ENCODE data around the gene KCNIP3.
"Not testable (repeated sequence)": the region's sequence is repeated elsewhere in the genome, so short reads cannot be mapped to it uniquely, and the experiment has no call there.

KCNIP3 gene

GRCh38 chr2:95266781-95267430 is 30.2 kb upstream of the KCNIP3 start:
- H3K36me3 ChIP-seq (ENCODE audit: insufficient read depth, low read length): no peaks in the 10 kb centered on the region
- no peaks in the 10 kb centered on the region for H3K9me3 ChIP-seq (ENCODE audit: low read depth, low read length)
- TF ChIP-seq EZH2 (IDR thresholded peaks at IDR 0.05) (no peak), POLR2AphosphoS5 (IDR thresholded peaks at IDR 0.05; ENCODE audit: borderline replicate concordance, low read depth, low read length) (no peak), FOXP2 (optimal IDR thresholded peaks at IDR 0.05; ENCODE audit: control extremely low read depth, extremely low read length, insufficient read depth) (no peak)
- DNase-seq (ENCODE audit: low read depth, low spot score): no peak
- H3K4me3 ChIP-seq: no peak overlapping the region
- H3K27ac ChIP-seq: no peak overlapping the region
- no peak overlapping the region for H3K9ac ChIP-seq (ENCODE audit: insufficient read length)

GRCh38 chr2:95267458-95268210 is 29.5 kb upstream of the KCNIP3 start:
- Histone ChIP-seq H3K27ac (no peak overlapping the region), H3K9ac (ENCODE audit: insufficient read length) (no peak overlapping the region), H3K9me3 (ENCODE audit: low read depth, low read length) (no peaks in the 10 kb centered on the region), H3K4me3 (no peak overlapping the region), H3K36me3 (ENCODE audit: insufficient read depth, low read length) (no peaks in the 10 kb centered on the region)
- no peak for DNase-seq (ENCODE audit: low read depth, low spot score)
- TF ChIP-seq POLR2AphosphoS5 (IDR thresholded peaks at IDR 0.05; ENCODE audit: borderline replicate concordance, low read depth, low read length) (no peak), FOXP2 (optimal IDR thresholded peaks at IDR 0.05; ENCODE audit: control extremely low read depth, extremely low read length, insufficient read depth) (no peak), EZH2 (IDR thresholded peaks at IDR 0.05) (no peak)

- TF ChIP-seq FOXP2 (optimal IDR thresholded peaks at IDR 0.05; ENCODE audit: control extremely low read depth, extremely low read length, insufficient read depth) (no peak), POLR2AphosphoS5 (IDR thresholded peaks at IDR 0.05; ENCODE audit: borderline replicate concordance, low read depth, low read length) (no peak), EZH2 (IDR thresholded peaks at IDR 0.05) (no peak)
- DNase-seq (ENCODE audit: low read depth, low spot score): no peak
- H3K9me3 ChIP-seq (ENCODE audit: low read depth, low read length): no peaks in the 10 kb centered on the region
- H3K27ac ChIP-seq: no peak overlapping the region
- no peak overlapping the region for H3K4me3 ChIP-seq
- H3K9ac ChIP-seq (ENCODE audit: insufficient read length): no peak overlapping the region
- H3K36me3 ChIP-seq (ENCODE audit: insufficient read depth, low read length): no peaks in the 10 kb centered on the region
Observed at GRCh38 chr2:95268211-95269035, 28.7 kb upstream of the KCNIP3 start.

- H3K27ac ChIP-seq: no peak overlapping the region
- no peak overlapping the region for H3K4me3 ChIP-seq
- no peaks in the 10 kb centered on the region for H3K36me3 ChIP-seq (ENCODE audit: insufficient read depth, low read length)
- no peaks in the 10 kb centered on the region for H3K9me3 ChIP-seq (ENCODE audit: low read depth, low read length)
- TF ChIP-seq POLR2AphosphoS5 (IDR thresholded peaks at IDR 0.05; ENCODE audit: borderline replicate concordance, low read depth, low read length) (no peak), EZH2 (IDR thresholded peaks at IDR 0.05) (no peak), FOXP2 (optimal IDR thresholded peaks at IDR 0.05; ENCODE audit: control extremely low read depth, extremely low read length, insufficient read depth) (no peak)
- no peak overlapping the region for H3K9ac ChIP-seq (ENCODE audit: insufficient read length)
- no peak for DNase-seq (ENCODE audit: low read depth, low spot score)
Observed at GRCh38 chr2:95269036-95269680, 28.0 kb upstream of the KCNIP3 start.

GRCh38 chr2:95269745-95270144 is 27.4 kb upstream of the KCNIP3 start:
- H3K9ac ChIP-seq (ENCODE audit: insufficient read length); H3K27ac ChIP-seq; DNase-seq (ENCODE audit: low read depth, low spot score); H3K4me3 ChIP-seq; H3K36me3 ChIP-seq (ENCODE audit: insufficient read depth, low read length); H3K9me3 ChIP-seq (ENCODE audit: low read depth, low read length): not testable (repeated sequence)

GRCh38 chr2:95270541-95271081 is 26.5 kb upstream of the KCNIP3 start:
- Histone ChIP-seq H3K27ac (no peak overlapping the region), H3K4me3 (no peak overlapping the region), H3K9me3 (ENCODE audit: low read depth, low read length) (no peaks in the 10 kb centered on the region), H3K36me3 (ENCODE audit: insufficient read depth, low read length) (no peaks in the 10 kb centered on the region), H3K9ac (ENCODE audit: insufficient read length) (no peak overlapping the region)
- TF ChIP-seq EZH2 (IDR thresholded peaks at IDR 0.05): no peak
- TF ChIP-seq FOXP2 (optimal IDR thresholded peaks at IDR 0.05; ENCODE audit: control extremely low read depth, extremely low read length, insufficient read depth): no peak
- no peak for TF ChIP-seq POLR2AphosphoS5 (IDR thresholded peaks at IDR 0.05; ENCODE audit: borderline replicate concordance, low read depth, low read length)
- no peak for DNase-seq (ENCODE audit: low read depth, low spot score)

GRCh38 chr2:95271381-95271971 is 25.7 kb upstream of the KCNIP3 start:
- H3K27ac ChIP-seq: no peak overlapping the region
- H3K4me3 ChIP-seq: no peak overlapping the region
- no peak for TF ChIP-seq POLR2AphosphoS5 (IDR thresholded peaks at IDR 0.05; ENCODE audit: borderline replicate concordance, low read depth, low read length)
- no peak for TF ChIP-seq FOXP2 (optimal IDR thresholded peaks at IDR 0.05; ENCODE audit: control extremely low read depth, extremely low read length, insufficient read depth)
- no peak for TF ChIP-seq EZH2 (IDR thresholded peaks at IDR 0.05)
- no peak overlapping the region for H3K9ac ChIP-seq (ENCODE audit: insufficient read length)
- no peak for DNase-seq (ENCODE audit: low read depth, low spot score)
- no peaks in the 10 kb centered on the region for H3K9me3 ChIP-seq (ENCODE audit: low read depth, low read length)
- H3K36me3 ChIP-seq (ENCODE audit: insufficient read depth, low read length): no peaks in the 10 kb centered on the region
